Neuronal stem cell (in vitro differentiated cells): ENCODE results near the gene ARHGDIB.

Experiments
- DNase-seq: peaks from one replicate; pipeline ENCODE4 v3.0.0-alpha.2; 2013; ENCODE audit warnings: low spot score
- H2AFZ ChIP-seq: one replicate; pipeline ENCODE4 v1.6.1; 2013; ENCODE audit warnings: mild to moderate bottlenecking, low read length, inconsistent platforms
- H2AK5ac ChIP-seq: 2 replicates; pipeline ENCODE4 v1.6.1; 2013; ENCODE audit warnings: low read depth, mild to moderate bottlenecking, inconsistent platforms, low read length, moderate library complexity, mixed read lengths
- H2BK120ac ChIP-seq: 2 replicates; pipeline ENCODE4 v1.6.1; 2013; ENCODE audit warnings: low read depth, mild to moderate bottlenecking, inconsistent platforms, low read length, moderate library complexity, mixed read lengths
- H2BK12ac ChIP-seq: one replicate; pipeline ENCODE4 v1.6.1; 2013; ENCODE audit warnings: low read length, inconsistent platforms
- H2BK15ac ChIP-seq: 2 replicates; pipeline ENCODE4 v1.6.1; 2013; ENCODE audit warnings: mild to moderate bottlenecking, low read length, inconsistent platforms, mixed read lengths
- H2BK5ac ChIP-seq: one replicate; pipeline ENCODE4 v1.6.1; 2013; ENCODE audit warnings: inconsistent platforms, mild to moderate bottlenecking, low read length, moderate library complexity
- H3K14ac ChIP-seq: one replicate; pipeline ENCODE4 v1.6.1; 2013; ENCODE audit warnings: low read length, inconsistent platforms
- H3K18ac ChIP-seq: 2 replicates; pipeline ENCODE4 v1.6.1; 2013; ENCODE audit warnings: low read length, inconsistent platforms
- H3K23ac ChIP-seq: 2 replicates; pipeline ENCODE4 v1.6.1; 2013; ENCODE audit warnings: low read depth, mild to moderate bottlenecking, mixed read lengths, low read length, inconsistent platforms; ENCODE audit not compliant: poor library complexity
- H3K27ac ChIP-seq: replicated peaks from 3 replicates; pipeline ENCODE4 v1.5.1; 2013; ENCODE audit warnings: low read length, inconsistent platforms
- H3K27me3 ChIP-seq, 3 experiments: 2 replicates each; pipeline ENCODE4 v1.6.1; 2013; ENCODE audit warnings: low read length in 3 of 3, mild to moderate bottlenecking in 2 of 3, inconsistent platforms in 1 of 3, low read depth in 1 of 3, mixed read lengths in 1 of 3, moderate library complexity in 1 of 3; ENCODE audit not compliant: control insufficient read depth in 3 of 3, insufficient read depth in 3 of 3
- H3K36me3 ChIP-seq, 2 donors: replicated peaks in 1 of 2; 2 replicates each; pipeline ENCODE4 v1.6.1; 2013; ENCODE audit warnings: low read length in 2 of 2; ENCODE audit not compliant: control insufficient read depth in 2 of 2, insufficient read depth in 2 of 2
- H3K4ac ChIP-seq: 2 replicates; pipeline ENCODE4 v1.6.1; 2013; ENCODE audit warnings: inconsistent platforms, mild to moderate bottlenecking, low read length, moderate library complexity
- H3K4me1 ChIP-seq, 2 donors: 1 replicate in 1 of 2; 2 replicates in 1 of 2; pipeline ENCODE4 v1.6.1; 2013; ENCODE audit warnings: low read length in 2 of 2, low read depth in 1 of 2; ENCODE audit not compliant: control insufficient read depth in 2 of 2, insufficient read depth in 1 of 2
- H3K4me2 ChIP-seq: one replicate; pipeline ENCODE4 v1.6.1; 2013; ENCODE audit warnings: mild to moderate bottlenecking, low read length, inconsistent platforms; ENCODE audit not compliant: insufficient read depth, poor library complexity, severe bottlenecking
- H3K4me3 ChIP-seq, 2 donors: 2 replicates each; pipeline ENCODE4 v1.5.1; 2013; ENCODE audit warnings: low read length in 2 of 2, mild to moderate bottlenecking in 2 of 2, inconsistent platforms in 1 of 2, moderate library complexity in 1 of 2
- H3K79me1 ChIP-seq: one replicate; pipeline ENCODE4 v1.6.1; 2013; ENCODE audit warnings: low read depth, mild to moderate bottlenecking, inconsistent platforms, low read length, moderate library complexity
- H3K9ac ChIP-seq: one replicate; pipeline ENCODE4 v1.6.1; 2013; ENCODE audit warnings: mild to moderate bottlenecking, low read depth, low read length, inconsistent platforms; ENCODE audit not compliant: poor library complexity
- H3K9me3 ChIP-seq, 2 donors: replicated peaks in 1 of 2; 2 replicates each; pipeline versions ENCODE3 to v1.6.1; 2013; ENCODE audit warnings: low read length in 2 of 2, mild to moderate bottlenecking in 2 of 2, inconsistent platforms in 1 of 2, low read depth in 1 of 2, mixed read lengths in 1 of 2, moderate library complexity in 1 of 2; ENCODE audit not compliant: control insufficient read depth in 2 of 2, insufficient read depth in 1 of 2
- H4K8ac ChIP-seq: one replicate; pipeline ENCODE4 v1.6.1; 2013; ENCODE audit warnings: low read depth, mild to moderate bottlenecking, inconsistent platforms, low read length, moderate library complexity
- H4K91ac ChIP-seq: one replicate; pipeline ENCODE4 v1.6.1; 2013; ENCODE audit warnings: low read length, low read depth, mild to moderate bottlenecking, inconsistent platforms; ENCODE audit not compliant: poor library complexity
- WGBS, 2 donors: extraction: QIAGEN DNeasy Blood & Tissue Kit; methylation state at CpG; one replicate each; pipeline ENCODE4 v1.1.7; 2013; ENCODE audit warnings: missing lambda C conversion rate in 2 of 2, mixed read lengths in 1 of 2; ENCODE audit not compliant: insufficient read length in 2 of 2, insufficient replicate concordance in 1 of 2; ENCODE audit errors: extremely low coverage in 2 of 2; 5-methylcytosine and 5-hydroxymethylcytosine counted together

The ARHGDIB gene

GRCh38 chr12:14993537-14994266, 32.3 kb upstream of the ARHGDIB start:
- no peaks in the 10 kb centered on the region for H3K4me1 ChIP-seq
- H2BK5ac ChIP-seq: no peak overlapping the region
- no peak overlapping the region for H2BK120ac ChIP-seq
- H4K91ac ChIP-seq: no peak overlapping the region
- no peak overlapping the region for H2AK5ac ChIP-seq
- no peak overlapping the region for H3K4ac ChIP-seq
- no peak overlapping the region for H3K27ac ChIP-seq
- H3K36me3 ChIP-seq: no peaks in the 10 kb centered on the region
- H3K18ac ChIP-seq: no peak overlapping the region
- H3K9me3 ChIP-seq: peaks cover 0 to 2% of the 10 kb centered on the region in 2 donors
- H2BK12ac ChIP-seq: no peak overlapping the region
- H3K14ac ChIP-seq: no peak overlapping the region
- no peak overlapping the region for H3K4me2 ChIP-seq
- H3K27me3 ChIP-seq: no peaks in the 10 kb centered on the region
- no peak for DNase-seq
- H2BK15ac ChIP-seq: no peak overlapping the region
- no peak overlapping the region for H4K8ac ChIP-seq
- H3K4me3 ChIP-seq: no peak overlapping the region
- H2AFZ ChIP-seq: no peak overlapping the region
- WGBS, 2 donors: no CpG with 5 or more reads among the region's 4 CpGs
- H3K79me1 ChIP-seq: no peaks in the 10 kb centered on the region
- no peak overlapping the region for H3K9ac ChIP-seq
- no peak overlapping the region for H3K23ac ChIP-seq

DNA sequence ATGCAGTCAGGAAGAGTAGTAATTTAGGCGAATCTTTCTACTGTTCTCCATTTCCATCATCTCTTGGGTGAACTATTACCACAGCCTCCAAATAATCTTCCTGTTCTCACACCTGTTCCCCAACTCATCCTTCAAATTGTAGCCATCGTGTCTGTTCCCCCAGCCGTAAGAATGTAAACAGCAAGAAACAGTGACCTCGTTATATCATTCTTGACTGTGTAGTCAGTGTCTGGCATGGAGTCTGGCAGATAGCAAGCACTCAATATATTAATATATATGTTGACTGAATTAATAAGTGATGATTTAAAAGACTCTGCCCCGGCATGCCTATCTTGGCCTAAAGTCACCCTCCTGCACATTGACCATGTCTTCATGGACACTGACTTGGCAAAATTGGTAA, 31.7 kb upstream of the ARHGDIB start:
- Histone ChIP-seq H2BK15ac (no peak overlapping the region), H2BK12ac (no peak overlapping the region), H3K9me3 (peaks cover 0 to 2% of the 10 kb centered on the region in 2 donors), H3K23ac (no peak overlapping the region), H3K79me1 (no peaks in the 10 kb centered on the region), H2BK5ac (no peak overlapping the region), H2AK5ac (no peak overlapping the region), H4K91ac (no peak overlapping the region), H3K4me3 (no peak overlapping the region), H2BK120ac (no peak overlapping the region), H3K9ac (no peak overlapping the region), H3K4me2 (no peak overlapping the region), H3K14ac (no peak overlapping the region), H4K8ac (no peak overlapping the region), H3K27ac (no peak overlapping the region), H3K4ac (no peak overlapping the region), H3K36me3 (no peaks in the 10 kb centered on the region), H3K4me1 (no peaks in the 10 kb centered on the region), H3K27me3 (no peaks in the 10 kb centered on the region), H2AFZ (no peak overlapping the region), H3K18ac (no peak overlapping the region)
- no peak for DNase-seq
- WGBS, 2 donors: no CpG with 5 or more reads among the region's 5 CpGs

DNA sequence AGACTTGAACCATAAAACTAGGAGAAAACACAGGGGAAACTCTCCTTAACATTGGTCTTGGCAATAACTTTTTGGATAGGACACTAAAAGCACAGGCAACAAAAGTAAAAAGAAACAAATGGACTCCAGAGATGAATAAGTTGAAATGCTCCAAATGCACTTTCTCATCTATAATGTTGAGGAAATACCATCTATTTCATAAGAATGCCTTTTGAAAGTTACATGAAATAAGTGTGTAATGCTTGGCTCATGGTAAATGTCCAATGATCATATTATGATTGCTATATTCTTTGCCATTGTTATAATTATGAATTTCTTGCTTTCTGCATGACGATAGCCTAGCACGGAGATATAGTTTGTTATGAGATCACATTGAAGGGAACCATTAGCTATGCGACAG, 31.3 kb upstream of the ARHGDIB start:
- Histone ChIP-seq H3K9ac (no peak overlapping the region), H2BK15ac (no peak overlapping the region), H3K4me2 (no peak overlapping the region), H2BK12ac (no peak overlapping the region), H3K9me3 (peaks cover 0 to 2% of the 10 kb centered on the region in 2 donors), H4K8ac (no peak overlapping the region), H3K79me1 (no peaks in the 10 kb centered on the region), H3K23ac (no peak overlapping the region), H3K14ac (no peak overlapping the region), H3K4me3 (no peak overlapping the region), H3K18ac (no peak overlapping the region), H2BK5ac (no peak overlapping the region), H4K91ac (no peak overlapping the region), H3K4me1 (no peaks in the 10 kb centered on the region), H3K27me3 (no peaks in the 10 kb centered on the region), H3K36me3 (no peaks in the 10 kb centered on the region), H2AFZ (no peak overlapping the region), H2AK5ac (no peak overlapping the region), H2BK120ac (no peak overlapping the region), H3K27ac (no peak overlapping the region), H3K4ac (no peak overlapping the region)
- WGBS, 2 donors: no CpG with 5 or more reads among the region's 3 CpGs
- DNase-seq: no peak

- no peak for DNase-seq
- no peak overlapping the region for H2BK12ac ChIP-seq
- no peak overlapping the region for H3K27ac ChIP-seq
- no peak overlapping the region for H3K4ac ChIP-seq
- no peak overlapping the region for H3K18ac ChIP-seq
- no peak overlapping the region for H2BK120ac ChIP-seq
- no peak overlapping the region for H3K4me2 ChIP-seq
- H3K36me3 ChIP-seq: no peaks in the 10 kb centered on the region
- H4K8ac ChIP-seq: no peak overlapping the region
- H3K23ac ChIP-seq: no peak overlapping the region
- H4K91ac ChIP-seq: no peak overlapping the region
- H2AK5ac ChIP-seq: no peak overlapping the region
- no peaks in the 10 kb centered on the region for H3K4me1 ChIP-seq
- H3K4me3 ChIP-seq: no peak overlapping the region
- no peaks in the 10 kb centered on the region for H3K79me1 ChIP-seq
- no peak overlapping the region for H2BK15ac ChIP-seq
- H2AFZ ChIP-seq: no peak overlapping the region
- no peak overlapping the region for H2BK5ac ChIP-seq
- H3K9me3 ChIP-seq: peaks cover 0 to 2% of the 10 kb centered on the region in 2 donors
- H3K14ac ChIP-seq: no peak overlapping the region
- H3K9ac ChIP-seq: no peak overlapping the region
- no peaks in the 10 kb centered on the region for H3K27me3 ChIP-seq
Observed at GRCh38 chr12:14991069-14991468, 29.7 kb upstream of the ARHGDIB start.
